OCI-LY1 (cell line): Measurements from ENCODE around the gene TTC27.

Experiments
- H2AFZ ChIP-seq: fragments of 200-600 bp; sonication (generic), shearing (Covaris generic); 2 replicates; pipeline ENCODE4 v1.6.0; 2014; ENCODE audit warnings: antibody characterized with exemption, mild to moderate bottlenecking, low read length
- H3F3A ChIP-seq: fragments of 200-600 bp; sonication (generic), shearing (Covaris generic); 2 replicates; pipeline ENCODE4 v1.6.0; 2014; ENCODE audit warnings: mild to moderate bottlenecking, antibody characterized with exemption, low read length, moderate library complexity; ENCODE audit not compliant: insufficient read depth
- H3K27ac ChIP-seq: fragments of 200-600 bp; sonication (generic); 2 replicates; pipeline ENCODE4 v1.5.1; 2014; ENCODE audit warnings: low read length, mixed run types, mild to moderate bottlenecking, low read depth; ENCODE audit not compliant: poor library complexity, severe bottlenecking
- H3K27me3 ChIP-seq: fragments of 200-600 bp; sonication (generic); 2 replicates; pipeline ENCODE4 v1.6.0; 2014; ENCODE audit warnings: antibody characterized with exemption, mild to moderate bottlenecking, low read length, moderate library complexity; ENCODE audit not compliant: insufficient read depth
- H3K36me3 ChIP-seq: fragments of 200-600 bp; sonication (generic); 2 replicates; pipeline ENCODE4 v1.6.1; 2014; ENCODE audit warnings: mild to moderate bottlenecking, antibody characterized with exemption, low read length, moderate library complexity, mixed read lengths; ENCODE audit not compliant: insufficient read depth
- H3K4me1 ChIP-seq: fragments of 200-600 bp; sonication (generic); 2 replicates; pipeline ENCODE4 v1.5.1; 2014; ENCODE audit warnings: mild to moderate bottlenecking, low read length, moderate library complexity; ENCODE audit not compliant: insufficient read depth, severe bottlenecking
- H3K4me2 ChIP-seq: fragments of 200-600 bp; sonication (generic), shearing (Covaris generic); 2 replicates; pipeline ENCODE4 v1.6.1; 2014; ENCODE audit warnings: low read length
- H3K4me3 ChIP-seq: fragments of 200-600 bp; sonication (generic); 2 replicates; pipeline ENCODE4 v1.5.1; 2014; ENCODE audit warnings: low read length, low read depth, mild to moderate bottlenecking, mixed read lengths; ENCODE audit not compliant: poor library complexity, severe bottlenecking
- H3K79me2 ChIP-seq: fragments of 200-600 bp; shearing (Covaris generic); 2 replicates; pipeline ENCODE4 v1.6.1; 2016; ENCODE audit warnings: mixed run types, low read length, mixed read lengths; ENCODE audit not compliant: insufficient read depth
- H3K9ac ChIP-seq: fragments of 200-600 bp; sonication (generic), shearing (Covaris generic); 2 replicates; pipeline ENCODE4 v1.6.1; 2014; ENCODE audit warnings: mild to moderate bottlenecking, low read length, mixed read lengths
- H3K9me2 ChIP-seq: fragments of 200-600 bp; sonication (generic), shearing (Covaris generic); 2 replicates; pipeline ENCODE4 v1.6.1; 2014; ENCODE audit warnings: low read depth, mild to moderate bottlenecking, low read length, mixed read lengths
- H3K9me3 ChIP-seq: fragments of 200-600 bp; shearing (Covaris generic); 2 replicates; pipeline ENCODE4 v1.6.1; 2014; ENCODE audit warnings: low read length, mixed read lengths
- H4K20me1 ChIP-seq: fragments of 200-600 bp; sonication (generic), shearing (Covaris generic); 2 replicates; pipeline ENCODE4 v1.6.0; 2016; ENCODE audit warnings: mild to moderate bottlenecking, low read length; ENCODE audit not compliant: insufficient read depth
- CTCF ChIP-seq: fragments of 200-600 bp; sonication (generic), shearing (Covaris generic); IDR thresholded peaks from 2 replicates; pipeline ENCODE4 v1.5.1; 2017; ENCODE audit warnings: mild to moderate bottlenecking, antibody characterized with exemption, low read length, moderate library complexity, mixed read lengths
- EZH2 ChIP-seq: fragments of 200-600 bp; sonication (generic), shearing (Covaris generic); IDR thresholded peaks from 2 replicates; pipeline ENCODE4 v1.8.0; 2017; ENCODE audit warnings: borderline replicate concordance, mixed run types, mild to moderate bottlenecking, antibody characterized with exemption, low read length, moderate library complexity, mixed read lengths

The TTC27 gene

DNA sequence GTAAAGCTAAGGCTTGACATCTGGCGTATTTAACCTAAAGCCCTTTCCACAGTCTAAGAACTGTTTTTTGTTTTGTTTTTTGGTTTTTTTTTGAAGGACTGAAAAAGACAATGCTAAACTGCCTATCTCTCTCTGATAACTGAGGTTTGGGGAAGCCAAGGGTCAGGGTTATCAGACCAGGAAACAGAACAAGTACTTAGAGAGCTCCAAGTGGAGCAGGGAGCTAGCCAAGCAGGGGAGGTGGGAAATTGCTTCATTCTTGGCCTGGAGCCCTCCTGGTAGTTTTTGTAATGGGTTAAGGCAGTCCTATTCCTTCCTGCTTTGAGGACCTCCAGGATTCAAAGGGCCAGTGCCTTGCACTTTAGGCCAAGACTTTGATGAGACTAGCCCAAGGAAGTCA lies 164.6 kb downstream of the TTC27 start:
- no peak overlapping the region for H3K4me3 ChIP-seq
- no peak overlapping the region for H3K4me2 ChIP-seq
- H4K20me1 ChIP-seq, result no peaks in the 10 kb centered on the region
- peaks cover 16% of the 10 kb centered on the region for H3K36me3 ChIP-seq
- peaks cover 14% of the 10 kb centered on the region for H3K4me1 ChIP-seq
- H3K9ac ChIP-seq, result no peak overlapping the region
- no peaks in the 10 kb centered on the region for H3K9me2 ChIP-seq
- H3F3A ChIP-seq, result no peaks in the 10 kb centered on the region
- no peak overlapping the region for H2AFZ ChIP-seq
- H3K79me2 ChIP-seq, result no peaks in the 10 kb centered on the region
- H3K27ac ChIP-seq, result no peak overlapping the region
- TF ChIP-seq CTCF (no peak), EZH2 (no peak)
- H3K27me3 ChIP-seq, result no peaks in the 10 kb centered on the region
- H3K9me3 ChIP-seq, result 0 out of 2 replicates have a peak, but pooled peaks cover 5% of the 10 kb centered on the region

DNA sequence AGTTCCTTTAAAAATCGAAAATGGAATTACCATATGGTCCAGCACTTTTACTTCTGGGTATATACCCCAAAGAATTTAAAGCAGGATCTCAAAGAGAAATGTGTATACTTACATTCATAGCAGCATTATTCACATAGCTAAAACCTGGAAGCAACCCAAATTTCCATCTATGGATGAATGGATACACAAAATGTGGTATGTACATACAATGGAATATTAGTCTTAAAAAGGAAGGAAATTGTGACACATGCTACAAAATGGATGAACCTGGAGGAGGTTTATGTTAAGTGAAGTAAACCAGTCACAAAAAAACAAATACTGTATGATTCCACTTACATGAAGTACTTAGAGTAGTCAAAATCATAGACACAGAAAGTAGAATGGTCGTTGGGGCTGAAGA lies 171.0 kb downstream of the TTC27 start:
- no peaks in the 10 kb centered on the region for H3K9me2 ChIP-seq
- H3K4me1 ChIP-seq, result no peaks in the 10 kb centered on the region
- H3K36me3 ChIP-seq, result no peaks in the 10 kb centered on the region
- H3K27ac ChIP-seq, result no peak overlapping the region
- TF ChIP-seq CTCF, result no peak
- TF ChIP-seq EZH2, result no peak
- H3K4me2 ChIP-seq, result no peak overlapping the region
- H4K20me1 ChIP-seq, result no peaks in the 10 kb centered on the region
- no peaks in the 10 kb centered on the region for H3K79me2 ChIP-seq
- no peaks in the 10 kb centered on the region for H3F3A ChIP-seq
- no peak overlapping the region for H3K4me3 ChIP-seq
- no peaks in the 10 kb centered on the region for H3K27me3 ChIP-seq
- no peak overlapping the region for H2AFZ ChIP-seq
- no peak overlapping the region for H3K9ac ChIP-seq
- no peaks in the 10 kb centered on the region for H3K9me3 ChIP-seq

GRCh38 chr2:32801741-32802140 lies 173.9 kb downstream of the TTC27 start:
- H3K27ac ChIP-seq, result no peak overlapping the region
- H3K9ac ChIP-seq, result no peak overlapping the region
- H3K36me3 ChIP-seq, result no peaks in the 10 kb centered on the region
- no peaks in the 10 kb centered on the region for H3K27me3 ChIP-seq
- H3K4me1 ChIP-seq, result no peaks in the 10 kb centered on the region
- H4K20me1 ChIP-seq, result no peaks in the 10 kb centered on the region
- no peaks in the 10 kb centered on the region for H3K79me2 ChIP-seq
- H3K9me3 ChIP-seq, result no peaks in the 10 kb centered on the region
- no peaks in the 10 kb centered on the region for H3K9me2 ChIP-seq
- no peak overlapping the region for H3K4me3 ChIP-seq
- no peak overlapping the region for H2AFZ ChIP-seq
- TF ChIP-seq EZH2 (no peak), CTCF (no peak)
- H3K4me2 ChIP-seq, result no peak overlapping the region
- no peaks in the 10 kb centered on the region for H3F3A ChIP-seq
